ENCODE measurements around the gene RPTOR.

- TF ChIP-seq ESRRG (CRISPR knock-in tag; IDR thresholded peaks at IDR 0.05) (no peak), PPARA (CRISPR knock-in tag; IDR thresholded peaks at IDR 0.05; ENCODE audit: borderline replicate concordance) (no peak), CREB5 (CRISPR knock-in tag; IDR thresholded peaks at IDR 0.05; ENCODE audit: low read depth) (no peak), ZNF8 (CRISPR knock-in tag; IDR thresholded peaks at IDR 0.05) (no peak), ARNTL (CRISPR knock-in tag; IDR thresholded peaks at IDR 0.05; ENCODE audit: borderline replicate concordance, low read depth) (no peak), ZC3H10 (CRISPR knock-in tag; IDR thresholded peaks at IDR 0.05) (no peak), ISL1 (CRISPR knock-in tag; IDR thresholded peaks at IDR 0.05) (no peak), ZNF565 (CRISPR knock-in tag; conservative IDR thresholded peaks at IDR 0.05; ENCODE audit: low read depth) (no peak), RARB (CRISPR knock-in tag; IDR thresholded peaks at IDR 0.05) (no peak), POU6F1 (CRISPR knock-in tag; IDR thresholded peaks at IDR 0.05; ENCODE audit: borderline replicate concordance, low read depth) (no peak), ZFP3 (CRISPR knock-in tag; IDR thresholded peaks at IDR 0.05) (no peak), BACH2 (CRISPR knock-in tag; IDR thresholded peaks at IDR 0.05; ENCODE audit: borderline replicate concordance) (no peak), GLIS3 (CRISPR knock-in tag; IDR thresholded peaks at IDR 0.05) (no peak)
Observed at GRCh38 chr17:80511222-80512180, 33.1 kb upstream of the RPTOR start.

Measured in SK-N-SH treated with all-trans-retinoic acid at 6 μM for 48 hours (cell line).